RPMI7951 (cell line): Measurements from ENCODE around the gene C4BPB. TPM values are rescaled to one million over a fixed set of nuclear protein-coding genes. Genes with fewer than 3 reads are reported as not detected.
"Not testable (repeated sequence)": the region's sequence is repeated elsewhere in the genome, so short reads cannot be mapped to it uniquely, and the experiment has no call there.

ENCODE experiments used
- DNase-seq: peaks from one replicate; pipeline ENCODE4 v3.0.0-alpha.2; 2012; ENCODE audit warnings: low read depth
- total RNA-seq: library from RNA; depleted of rRNA; stranded (reverse); fragments of >200 nt; shearing (Covaris generic); gene quantifications from 2 replicates; pipeline ENCODE4 v1.2.3, GENCODE V29; 2014; rRNA removed

Gene C4BPB
- total RNA-seq: not detected in 2 replicates

GRCh38 chr1:207088701-207089626, at the start of gene C4BPB:
Gene C4BPB (plus strand): TSS chr1:207088860. CDS start chr1:207089532, 672 bp downstream.
- peak; percentile 16 for DNase-seq

- no peak for DNase-seq
Measured at GRCh38 chr1:207039380-207040180, 49.1 kb upstream of the C4BPB start.

GRCh38 chr1:207040181-207040533, 48.5 kb upstream of the C4BPB start:
- no peak for DNase-seq

- not testable (repeated sequence) for DNase-seq
Measured at GRCh38 chr1:207041397-207041796, 47.3 kb upstream of the C4BPB start.

- DNase-seq: no peak
Measured at GRCh38 chr1:207045453-207045852, 43.2 kb upstream of the C4BPB start.

- DNase-seq: no peak
Measured at GRCh38 chr1:207047505-207047904, 41.2 kb upstream of the C4BPB start.

GRCh38 chr1:207048041-207048440, 40.6 kb upstream of the C4BPB start:
- DNase-seq: no peak

GRCh38 chr1:207049054-207049453, 39.6 kb upstream of the C4BPB start:
- DNase-seq: no peak

GRCh38 chr1:207049514-207049913, 39.1 kb upstream of the C4BPB start:
- DNase-seq: no peak

- peak; percentile 50 for DNase-seq
Measured at GRCh38 chr1:207049974-207050391, 38.7 kb upstream of the C4BPB start.

- DNase-seq: peak; percentile 90
Measured at GRCh38 chr1:207050480-207051190, 38.0 kb upstream of the C4BPB start.

- peak; percentile 65 for DNase-seq
Measured at GRCh38 chr1:207051191-207051943, 37.3 kb upstream of the C4BPB start, which contains the start of gene YOD1. Gene YOD1 (minus strand): TSS chr1:207051208. CDS start chr1:207051030, 178 bp downstream.

- DNase-seq: peak; percentile 93
Measured at GRCh38 chr1:207052911-207053769, 35.5 kb upstream of the C4BPB start, which contains the start of gene PFKFB2. Gene PFKFB2 (plus strand): TSS chr1:207053275. CDS start chr1:207054718, 1,443 bp downstream.

GRCh38 chr1:207054491-207054890, 34.2 kb upstream of the C4BPB start:
- no peak for DNase-seq

GRCh38 chr1:207055386-207056001, 33.2 kb upstream of the C4BPB start:
- DNase-seq: no peak

- no peak for DNase-seq
Measured at GRCh38 chr1:207056673-207057072, 32.0 kb upstream of the C4BPB start.

GRCh38 chr1:207058252-207058651, 30.4 kb upstream of the C4BPB start:
- DNase-seq: no peak

- no peak for DNase-seq
Measured at GRCh38 chr1:207058878-207059867, 29.5 kb upstream of the C4BPB start.
